Middle frontal gyrus (tissue), 1 donor: Measurements from ENCODE around the gene BRINP3.

Experiments used
- DNase-seq: peaks from one replicate; pipeline ENCODE4 v3.0.0-alpha.2; 2015; ENCODE audit warnings: low spot score; ENCODE audit errors: extremely low spot score

Gene BRINP3

GRCh38 chr1:190323530-190323929, 154.1 kb downstream of the BRINP3 start:
- DNase-seq = no peak

- no peak for DNase-seq
Measured at GRCh38 chr1:190322274-190322673, 155.4 kb downstream of the BRINP3 start.

- no peak for DNase-seq
Measured at GRCh38 chr1:190320952-190321351, 156.7 kb downstream of the BRINP3 start.

DNA sequence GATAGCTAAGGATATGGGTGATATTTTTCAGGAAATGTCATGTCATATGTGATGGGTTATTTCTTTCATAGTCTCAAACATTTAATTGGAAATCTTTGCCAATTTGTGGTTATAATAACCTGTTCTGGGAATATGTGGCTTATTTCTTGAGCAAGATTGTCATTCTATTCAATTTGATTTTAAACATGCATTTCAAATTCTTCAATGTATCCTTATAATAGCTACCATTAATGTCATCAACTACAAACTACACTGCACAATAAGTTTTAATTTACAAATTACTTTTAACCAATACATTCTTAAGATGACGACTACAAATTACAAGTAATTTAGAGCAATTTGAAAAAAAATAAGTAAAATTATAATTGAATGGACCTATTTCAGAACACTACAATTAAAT, 164.9 kb downstream of the BRINP3 start:
- no peak for DNase-seq

DNA sequence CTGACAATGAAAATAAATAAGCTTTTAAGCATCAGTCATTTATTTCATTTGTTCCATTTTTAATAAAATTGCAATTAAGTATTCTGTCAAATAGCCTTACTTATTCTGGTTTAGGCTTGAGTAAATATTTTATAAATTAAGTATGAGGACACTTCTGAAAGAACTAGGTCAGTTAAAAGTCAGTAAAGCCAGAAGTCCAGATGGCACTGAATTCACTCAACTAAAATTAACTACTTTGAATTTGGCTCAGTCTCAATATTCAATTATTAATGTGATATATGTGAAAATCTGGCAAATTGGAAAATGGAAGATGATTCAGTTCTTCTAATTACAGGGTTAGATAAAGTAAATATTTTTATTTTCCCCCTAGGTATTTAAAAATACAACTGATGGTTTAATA, 174.2 kb downstream of the BRINP3 start:
- no peak for DNase-seq

DNA sequence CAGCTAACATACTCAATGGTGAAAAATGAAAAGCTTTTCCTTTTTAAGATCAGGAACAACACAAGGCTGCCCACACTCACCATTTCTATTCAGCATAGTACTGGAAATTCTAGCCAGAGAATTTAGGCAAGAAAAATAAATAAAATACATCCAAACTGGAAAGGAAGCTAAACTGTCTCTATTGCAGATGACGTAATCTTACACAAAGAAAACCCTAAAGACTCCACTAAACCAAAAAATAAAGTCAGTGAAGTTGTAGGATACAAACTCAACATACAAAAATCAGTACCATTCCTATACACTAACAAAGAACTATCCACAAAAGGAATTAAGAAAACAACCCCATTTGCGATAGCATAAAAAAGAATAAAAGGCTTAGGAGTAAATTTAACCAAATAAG, 181.2 kb downstream of the BRINP3 start:
- no peak for DNase-seq

DNA sequence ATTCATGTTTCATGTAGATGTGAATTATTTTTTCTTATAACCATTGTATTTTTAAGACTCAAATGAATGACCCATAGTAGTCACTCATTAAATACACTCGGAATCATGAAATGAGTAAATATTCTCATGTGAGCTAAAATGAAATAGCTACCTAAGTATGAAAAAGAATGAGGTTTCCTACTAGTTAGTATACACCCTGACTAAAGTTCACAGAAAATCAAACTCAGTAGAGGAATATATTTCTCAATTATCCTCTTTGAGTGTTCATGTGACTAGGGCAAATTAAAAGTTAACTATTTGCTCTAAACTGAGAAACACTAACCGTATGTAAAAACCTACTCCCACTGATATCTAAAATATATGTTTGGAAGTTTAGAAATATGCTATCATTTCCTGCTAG, 187.8 kb downstream of the BRINP3 start:
- DNase-seq = no peak

DNA sequence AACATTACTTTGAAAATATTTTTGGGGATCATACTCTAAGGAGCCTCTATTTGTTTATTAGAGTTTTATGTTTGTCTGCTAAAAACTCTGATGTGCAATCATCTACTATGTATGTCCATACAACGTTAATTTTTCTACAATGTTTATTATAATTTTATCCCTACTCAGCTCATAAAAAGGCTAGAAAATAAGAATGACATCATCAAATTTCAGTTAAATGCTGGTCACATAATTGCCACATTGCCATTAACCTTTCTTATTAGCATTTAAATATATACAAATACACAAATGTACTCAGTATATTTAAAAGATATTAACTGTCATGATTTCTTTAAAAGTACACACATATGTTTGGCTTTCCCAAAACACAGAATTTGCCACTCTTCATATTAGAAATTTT, 191.6 kb downstream of the BRINP3 start:
- no peak for DNase-seq

DNA sequence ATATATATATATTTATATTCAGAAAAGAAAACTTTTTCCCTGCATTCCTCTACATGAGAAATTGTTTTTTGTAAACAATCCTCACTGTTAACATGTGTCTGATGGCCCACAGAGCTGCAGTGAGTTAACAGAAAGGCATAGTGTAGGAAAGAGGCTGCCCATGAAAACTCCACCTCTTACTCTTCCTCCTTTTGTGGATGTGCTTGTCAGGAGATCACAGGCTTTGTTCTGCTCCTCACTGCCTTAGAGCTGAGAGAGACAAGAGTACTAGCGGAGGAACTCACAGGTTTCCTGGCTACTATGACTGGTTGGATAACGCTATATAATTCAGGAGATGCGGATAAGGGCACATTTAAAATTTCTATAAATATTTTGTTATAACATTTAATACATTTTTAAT, 200.6 kb downstream of the BRINP3 start:
- DNase-seq = no peak

- DNase-seq = no peak
Measured at GRCh38 chr1:190274721-190275120, 202.9 kb downstream of the BRINP3 start.

GRCh38 chr1:190273161-190273560, 204.5 kb downstream of the BRINP3 start:
- DNase-seq = no peak

- DNase-seq = no peak
Measured at GRCh38 chr1:190262538-190262937, 215.1 kb downstream of the BRINP3 start.

GRCh38 chr1:190259424-190259823, 218.2 kb downstream of the BRINP3 start:
- DNase-seq = no peak

GRCh38 chr1:190258003-190258402, 219.7 kb downstream of the BRINP3 start:
- no peak for DNase-seq

- DNase-seq = no peak
Measured at GRCh38 chr1:190252046-190252445, 225.6 kb downstream of the BRINP3 start.

GRCh38 chr1:190250368-190250767, 227.3 kb downstream of the BRINP3 start:
- DNase-seq = no peak

DNA sequence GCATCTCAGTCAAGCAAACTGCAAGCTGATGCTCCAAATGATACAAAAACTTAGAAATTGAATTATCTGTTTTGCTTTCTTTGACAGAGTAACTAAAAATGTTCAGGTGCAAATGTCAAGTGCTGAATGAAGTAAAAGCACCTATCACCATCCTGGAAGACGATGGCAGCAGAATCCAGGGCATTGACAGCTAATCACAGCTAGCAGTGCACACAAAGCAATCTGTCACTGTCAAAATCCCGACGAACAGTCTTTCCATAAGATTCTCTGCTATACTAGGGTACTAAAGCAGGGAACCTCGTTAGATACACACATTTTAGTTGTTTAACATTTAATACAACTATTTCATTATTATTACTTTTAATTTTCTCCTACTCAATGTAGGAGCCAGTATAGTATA, 233.3 kb downstream of the BRINP3 start:
- DNase-seq = no peak

- no peak for DNase-seq
Measured at GRCh38 chr1:190243056-190243455, 234.6 kb downstream of the BRINP3 start.

DNA sequence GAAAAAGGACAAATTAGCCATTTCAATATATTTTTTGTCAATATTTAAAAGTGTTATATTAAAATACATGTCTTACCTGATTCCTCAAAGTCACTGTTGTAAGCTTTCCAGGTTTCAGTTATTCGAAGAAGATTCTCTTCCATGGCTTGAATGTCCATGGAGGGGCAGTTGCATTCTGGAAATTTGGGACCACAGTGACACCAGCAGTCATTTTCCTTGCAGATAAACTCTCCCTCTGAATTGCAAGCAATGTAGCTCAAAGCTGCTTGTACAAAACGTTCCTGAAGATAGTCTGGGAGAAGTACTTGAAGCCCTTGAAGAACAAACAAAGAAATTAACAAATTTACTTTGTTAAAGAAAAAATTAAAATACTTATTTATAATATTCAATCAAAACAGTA, 251.7 kb downstream of the BRINP3 start:
- no peak for DNase-seq

DNA sequence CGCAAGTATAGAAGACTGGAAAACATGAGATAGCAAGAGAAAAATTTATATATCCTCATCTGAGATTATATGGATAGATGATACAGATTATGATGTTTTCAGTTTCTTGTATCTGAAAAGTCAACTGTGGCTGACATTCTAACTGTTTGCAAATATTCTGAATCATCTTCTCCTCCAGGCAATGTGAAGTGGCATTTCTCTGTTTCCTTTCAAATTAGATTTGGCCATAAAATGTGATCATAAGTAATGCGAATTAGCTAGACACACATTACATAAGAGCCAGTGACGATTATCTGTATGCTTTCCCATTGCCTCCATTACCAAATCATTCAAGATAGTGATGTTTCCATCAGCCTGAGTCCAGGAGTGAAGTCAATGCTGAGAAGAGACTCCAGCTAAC, 265.2 kb downstream of the BRINP3 start:
- no peak for DNase-seq

DNA sequence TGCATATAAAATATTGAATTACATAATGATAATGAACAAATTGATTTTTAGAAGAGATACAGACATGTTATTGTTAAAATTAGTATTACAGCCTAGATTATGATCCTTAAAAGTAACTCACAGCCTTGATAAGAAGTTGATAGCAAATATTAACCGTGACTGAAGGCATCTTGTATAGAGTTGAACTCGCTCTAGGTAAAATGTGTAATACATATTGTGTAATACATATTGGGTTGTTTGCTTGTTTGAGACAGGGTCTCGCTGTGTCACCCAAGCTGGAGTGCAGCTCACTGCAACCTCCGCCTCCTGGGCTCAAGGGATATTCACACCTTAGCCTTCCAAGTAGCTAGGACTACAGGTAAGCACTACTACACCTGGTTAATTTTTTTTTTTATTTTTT, 269.9 kb downstream of the BRINP3 start:
- DNase-seq = no peak

DNA sequence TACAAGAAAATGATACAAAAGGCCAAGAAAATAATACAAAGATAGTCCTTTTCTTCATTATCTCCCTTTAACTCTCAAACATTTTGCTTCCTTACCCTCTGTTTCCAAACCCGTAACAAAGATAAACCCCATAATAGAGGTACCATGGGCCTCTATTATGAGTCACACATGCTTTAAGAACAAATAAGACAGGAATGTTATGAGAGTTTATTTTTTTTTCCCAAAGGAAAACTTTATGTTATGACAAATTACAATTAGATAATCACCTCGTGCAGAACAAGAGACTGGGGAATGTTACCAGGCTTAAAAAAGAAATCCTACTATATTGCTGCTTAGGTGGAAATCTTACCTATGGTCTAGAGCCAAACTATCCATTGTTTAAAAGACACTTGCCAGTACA, 272.0 kb downstream of the BRINP3 start:
- no peak for DNase-seq

GRCh38 chr1:190196020-190196419, 281.6 kb downstream of the BRINP3 start:
- DNase-seq = no peak

GRCh38 chr1:190193508-190194115, 284.1 kb downstream of the BRINP3 start:
- no peak for DNase-seq
